MM.1S (cell line): Measurements from ENCODE around the gene PSMB2.

Experiments used
- DNase-seq: peaks from one replicate; pipeline ENCODE4 v3.0.0-alpha.2; 2015
- H2AFZ ChIP-seq: fragments of 300-600 bp; sonication (generic); 2 replicates; pipeline ENCODE4 v1.6.0; 2016; ENCODE audit warnings: antibody characterized with exemption, low read length
- H3F3A ChIP-seq: fragments of 300-600 bp; sonication (generic); 2 replicates; pipeline ENCODE4 v1.6.1; 2016; ENCODE audit warnings: mild to moderate bottlenecking, antibody characterized with exemption, low read length, moderate library complexity, mixed read lengths; ENCODE audit not compliant: insufficient read depth
- H3K27ac ChIP-seq: fragments of 300-600 bp; sonication (generic); 2 replicates; pipeline ENCODE4 v1.5.1; 2016; ENCODE audit warnings: mild to moderate bottlenecking, low read length
- H3K27me3 ChIP-seq: fragments of 300-600 bp; sonication (generic); replicated peaks from 2 replicates; pipeline ENCODE4 v1.6.0; 2016; ENCODE audit warnings: low read length; ENCODE audit not compliant: insufficient read depth
- H3K36me3 ChIP-seq: fragments of 300-600 bp; sonication (generic); replicated peaks from 2 replicates; pipeline ENCODE4 v1.6.1; 2016; ENCODE audit warnings: mild to moderate bottlenecking, low read length, mixed read lengths; ENCODE audit not compliant: insufficient read depth
- H3K4me1 ChIP-seq: fragments of 300-600 bp; sonication (generic); 2 replicates; pipeline ENCODE4 v1.6.1; 2016; ENCODE audit warnings: low read length, mixed read lengths
- H3K4me2 ChIP-seq: fragments of 300-600 bp; sonication (generic); 2 replicates; pipeline ENCODE4 v1.6.0; 2016; ENCODE audit warnings: low read depth, low read length
- H3K4me3 ChIP-seq: fragments of 300-600 bp; sonication (generic); 2 replicates; pipeline ENCODE4 v1.5.1; 2016; ENCODE audit warnings: low read length, mixed read lengths
- H3K79me2 ChIP-seq: fragments of 300-600 bp; sonication (generic); 2 replicates; pipeline ENCODE4 v1.6.1; 2016; ENCODE audit warnings: mixed run types, low read length, mixed read lengths
- H3K9ac ChIP-seq: fragments of 300-600 bp; sonication (generic); 2 replicates; pipeline ENCODE4 v1.6.1; 2016; ENCODE audit warnings: low read length, mixed read lengths
- H3K9me2 ChIP-seq: fragments of 300-600 bp; sonication (generic); replicated peaks from 2 replicates; pipeline ENCODE4 v1.6.1; 2016; ENCODE audit warnings: mild to moderate bottlenecking, low read length, mixed read lengths; ENCODE audit not compliant: insufficient read depth
- H3K9me3 ChIP-seq: fragments of 300-600 bp; sonication (generic); replicated peaks from 2 replicates; pipeline ENCODE4 v1.6.1; 2016; ENCODE audit warnings: mild to moderate bottlenecking, low read length, mixed read lengths; ENCODE audit not compliant: insufficient read depth
- H4K20me1 ChIP-seq: fragments of 300-600 bp; sonication (generic); 2 replicates; pipeline ENCODE4 v1.6.1; 2016; ENCODE audit warnings: mild to moderate bottlenecking, low read length, moderate library complexity, mixed read lengths; ENCODE audit not compliant: insufficient read depth
- EZH2 ChIP-seq: fragments of 300-600 bp; sonication (generic); optimal IDR thresholded peaks from 2 replicates; pipeline ENCODE3; 2017; ENCODE audit warnings: low read depth, mild to moderate bottlenecking, antibody characterized with exemption, low read length, mixed read lengths
- EZH2phosphoT487 ChIP-seq: fragments of 300-600 bp; sonication (generic); IDR thresholded peaks from 2 replicates; pipeline ENCODE4 v1.6.1; 2018; ENCODE audit warnings: antibody characterized with exemption, low read length
- TF ChIP-seq, protein P1 (sequence below): fragments of 300-600 bp; sonication (generic); IDR thresholded peaks from 2 replicates; pipeline ENCODE4 v1.5.1; 2016; ENCODE audit warnings: antibody characterized with exemption, low read length, mixed read lengths

PSMB2 gene

DNA sequence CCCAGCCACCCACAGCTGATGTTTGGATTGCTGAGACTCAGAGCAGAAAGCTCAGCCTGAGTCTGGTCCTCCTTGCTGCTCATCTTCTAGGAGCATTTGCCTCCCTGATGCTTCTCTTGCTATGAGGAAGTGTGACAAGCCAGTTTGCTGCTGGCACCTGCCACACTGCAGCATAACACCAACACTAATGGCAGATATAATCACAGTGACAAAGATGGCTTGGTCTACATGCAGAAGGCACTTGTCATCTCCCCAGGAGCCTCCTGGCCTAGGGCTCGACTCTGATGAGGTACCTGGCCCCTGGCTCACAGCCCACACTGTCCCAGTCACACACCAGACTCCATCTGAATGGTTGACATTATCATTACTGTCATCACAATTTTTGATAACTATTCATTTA, 13.9 kb upstream of the PSMB2 start:
- Histone ChIP-seq H3K9ac (no peak overlapping the region), H3K4me3 (no peak overlapping the region)
- no peak for DNase-seq

DNA sequence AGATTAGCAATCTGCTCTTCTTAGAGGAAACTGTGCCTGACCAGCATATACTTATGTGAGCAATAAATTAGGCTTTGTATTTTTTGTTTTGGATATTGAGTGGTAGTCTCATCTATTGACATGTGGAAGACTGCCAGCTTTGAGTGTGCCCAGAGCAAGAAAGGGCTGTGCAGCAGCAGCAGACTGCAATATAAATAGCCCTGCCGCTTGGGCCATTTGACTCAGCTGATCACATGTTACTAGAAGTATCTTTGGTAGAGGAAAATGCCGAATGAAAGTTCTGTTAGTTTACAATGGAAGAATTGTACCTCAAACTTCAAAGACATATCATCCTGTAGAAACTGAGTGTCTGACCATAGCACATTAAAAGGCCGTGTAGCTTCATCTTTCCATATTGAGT, 9.1 kb upstream of the PSMB2 start:
- Histone ChIP-seq H3F3A (no peaks in the 10 kb centered on the region), H4K20me1 (no peaks in the 10 kb centered on the region), H3K9me3 (no peaks in the 10 kb centered on the region), H3K36me3 (no peaks in the 10 kb centered on the region), H2AFZ (no peak overlapping the region), H3K4me2 (no peak overlapping the region), H3K27ac (no peak overlapping the region), H3K9me2 (no peaks in the 10 kb centered on the region), H3K4me1 (no peaks in the 10 kb centered on the region), H3K79me2 (no peaks in the 10 kb centered on the region), H3K27me3 (0 out of 2 replicates have a peak, but pooled peaks cover under 1% of the 10 kb centered on the region), H3K9ac (no peak overlapping the region), H3K4me3 (no peak overlapping the region)
- DNase-seq, result no peak
- TF ChIP-seq EZH2 (no peak), EZH2phosphoT487 (no peak)
- TF ChIP-seq, protein P1, sequence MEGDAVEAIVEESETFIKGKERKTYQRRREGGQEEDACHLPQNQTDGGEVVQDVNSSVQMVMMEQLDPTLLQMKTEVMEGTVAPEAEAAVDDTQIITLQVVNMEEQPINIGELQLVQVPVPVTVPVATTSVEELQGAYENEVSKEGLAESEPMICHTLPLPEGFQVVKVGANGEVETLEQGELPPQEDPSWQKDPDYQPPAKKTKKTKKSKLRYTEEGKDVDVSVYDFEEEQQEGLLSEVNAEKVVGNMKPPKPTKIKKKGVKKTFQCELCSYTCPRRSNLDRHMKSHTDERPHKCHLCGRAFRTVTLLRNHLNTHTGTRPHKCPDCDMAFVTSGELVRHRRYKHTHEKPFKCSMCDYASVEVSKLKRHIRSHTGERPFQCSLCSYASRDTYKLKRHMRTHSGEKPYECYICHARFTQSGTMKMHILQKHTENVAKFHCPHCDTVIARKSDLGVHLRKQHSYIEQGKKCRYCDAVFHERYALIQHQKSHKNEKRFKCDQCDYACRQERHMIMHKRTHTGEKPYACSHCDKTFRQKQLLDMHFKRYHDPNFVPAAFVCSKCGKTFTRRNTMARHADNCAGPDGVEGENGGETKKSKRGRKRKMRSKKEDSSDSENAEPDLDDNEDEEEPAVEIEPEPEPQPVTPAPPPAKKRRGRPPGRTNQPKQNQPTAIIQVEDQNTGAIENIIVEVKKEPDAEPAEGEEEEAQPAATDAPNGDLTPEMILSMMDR, result no peak

More for the DNA sequence above, 13.9 kb upstream of the PSMB2 start:
- Histone ChIP-seq H4K20me1 (no peaks in the 10 kb centered on the region), H3K4me2 (no peak overlapping the region), H3K36me3 (no peaks in the 10 kb centered on the region), H3K4me1 (no peaks in the 10 kb centered on the region), H3K27ac (no peak overlapping the region), H2AFZ (no peak overlapping the region), H3F3A (no peaks in the 10 kb centered on the region), H3K9me3 (no peaks in the 10 kb centered on the region), H3K27me3 (no peaks in the 10 kb centered on the region), H3K79me2 (no peaks in the 10 kb centered on the region), H3K9me2 (no peaks in the 10 kb centered on the region)
- TF ChIP-seq, protein P1, result no peak
- TF ChIP-seq EZH2phosphoT487, result no peak
- no peak for TF ChIP-seq EZH2

DNA sequence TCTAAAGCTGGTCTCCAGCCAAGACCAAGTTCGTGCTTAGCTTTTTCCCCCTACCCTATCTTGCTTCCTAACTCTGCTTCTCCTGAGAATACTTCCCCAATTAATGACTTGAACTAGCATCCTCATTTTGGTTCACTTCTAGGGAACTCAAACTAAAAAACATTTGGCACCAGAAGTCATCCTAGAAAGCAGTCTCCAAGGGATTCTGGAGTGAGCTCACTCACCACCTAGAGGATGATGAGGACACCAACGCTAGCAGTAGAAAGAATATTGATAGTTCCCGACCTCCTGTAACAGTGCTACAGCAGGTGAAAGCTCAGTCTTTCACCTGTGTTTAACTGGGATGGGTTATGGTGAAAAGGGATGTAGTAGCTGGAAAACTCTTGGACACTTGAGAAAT, 4.7 kb upstream of the PSMB2 start:
- peaks cover 12% of the 10 kb centered on the region for H3F3A ChIP-seq
- peaks cover 4% of the 10 kb centered on the region for H3K79me2 ChIP-seq
- H3K36me3 ChIP-seq, result no peaks in the 10 kb centered on the region
- no peaks in the 10 kb centered on the region for H3K9me2 ChIP-seq
- H3K27me3 ChIP-seq, result 0 out of 2 replicates have a peak, but pooled peaks cover 9% of the 10 kb centered on the region
- H3K9me3 ChIP-seq, result no peaks in the 10 kb centered on the region
- no peak overlapping the region for H2AFZ ChIP-seq
- H3K27ac ChIP-seq, result no peak overlapping the region
- H3K9ac ChIP-seq, result no peak overlapping the region
- no peaks in the 10 kb centered on the region for H4K20me1 ChIP-seq
- no peak for DNase-seq
- TF ChIP-seq EZH2phosphoT487 (no peak), EZH2 (no peak)
- TF ChIP-seq, protein P1, result peak; percentile 25
- no peak overlapping the region for H3K4me2 ChIP-seq
- H3K4me1 ChIP-seq, result no peaks in the 10 kb centered on the region
- no peak overlapping the region for H3K4me3 ChIP-seq
